Activated CD8-positive, alpha-beta memory T cell treated with anti-CD3 and anti-CD28 coated beads for 48 hours (primary cell): ENCODE data around the gene SMCR8.
"Not testable (repeated sequence)": the region's sequence is repeated elsewhere in the genome, so short reads cannot be mapped to it uniquely, and the experiment has no call there.

Experiments used
- DNase-seq, 3 experiments: peaks; one replicate each; pipeline ENCODE4 v3.0.0-alpha.2; 2020; ENCODE audit warnings: low read depth in 2 of 3, low spot score in 2 of 3

SMCR8 gene

GRCh38 chr17:18315961-18316360 is 868 bp downstream of the SMCR8 start:
- DNase-seq, result no peak

GRCh38 chr17:18318117-18318516 is 3.0 kb downstream of the SMCR8 start:
- no peak for DNase-seq

GRCh38 chr17:18318771-18319450 is 3.8 kb downstream of the SMCR8 start:
- DNase-seq, result no peak

- no peak for DNase-seq
Observed at GRCh38 chr17:18319604-18320256, 4.6 kb downstream of the SMCR8 start.

GRCh38 chr17:18320301-18320700 is 5.2 kb downstream of the SMCR8 start:
- no peak for DNase-seq

- no peak for DNase-seq
Observed at GRCh38 chr17:18321309-18321708, 6.2 kb downstream of the SMCR8 start.

GRCh38 chr17:18322522-18322921 is 7.4 kb downstream of the SMCR8 start:
- no peak for DNase-seq

- no peak for DNase-seq
Observed at GRCh38 chr17:18323007-18323406, 7.9 kb downstream of the SMCR8 start.

- no peak for DNase-seq
Observed at GRCh38 chr17:18323507-18324139, 8.5 kb downstream of the SMCR8 start.

- no peak for DNase-seq
Observed at GRCh38 chr17:18324140-18325050, 9.3 kb downstream of the SMCR8 start.

- DNase-seq, result no peak
Observed at GRCh38 chr17:18326039-18326438, 10.9 kb downstream of the SMCR8 start.

GRCh38 chr17:18326572-18326971 is 11.5 kb downstream of the SMCR8 start:
- DNase-seq, result no peak

GRCh38 chr17:18327093-18327492 is 12.0 kb downstream of the SMCR8 start:
- DNase-seq, result no peak

- DNase-seq, result no peak
Observed at GRCh38 chr17:18327556-18327955, 12.5 kb downstream of the SMCR8 start.

GRCh38 chr17:18328643-18329204 is 13.6 kb downstream of the SMCR8 start:
- no peak for DNase-seq

- DNase-seq, result no peak
Observed at GRCh38 chr17:18331879-18332278, 16.8 kb downstream of the SMCR8 start.

GRCh38 chr17:18332909-18333489 is 17.9 kb downstream of the SMCR8 start:
- no peak for DNase-seq

- not testable (repeated sequence) for DNase-seq
Observed at GRCh38 chr17:18338158-18338557, 23.1 kb downstream of the SMCR8 start.

- no peak for DNase-seq
Observed at GRCh38 chr17:18339933-18340332, 24.8 kb downstream of the SMCR8 start.

GRCh38 chr17:18344021-18344420 is 28.9 kb downstream of the SMCR8 start:
- no peak for DNase-seq

- no peak for DNase-seq
Observed at GRCh38 chr17:18353541-18353940, 38.4 kb downstream of the SMCR8 start.
